Activated T-helper 2 cell treated with anti-CD3 and anti-CD28 coated beads, Interferon-gamma antibody, Interleukin-2, Interleukin-4, amounts not matched to agents 10 μg/mL and 5 μg/mL and 100 μg/mL, durations not matched to agents 14 hours and 24 hours and 36 hours (primary cell): Measurements from ENCODE around the gene C7orf57. TPM values are rescaled to one million over a fixed set of nuclear protein-coding genes. Genes with fewer than 3 reads are reported as not detected.

Source experiments
- DNase-seq: peaks from one replicate; pipeline ENCODE4 v3.0.0; 2021; ENCODE audit warnings: low spot score
- H3K27ac Mint-ChIP-seq: one replicate; pipeline ENCODE4 v1.8.0; 2021; ENCODE audit warnings: mixed read lengths
- H3K27me3 Mint-ChIP-seq: one replicate; pipeline ENCODE4 v1.8.0; 2021; ENCODE audit warnings: low read depth, mixed read lengths
- H3K36me3 Mint-ChIP-seq: one replicate; pipeline ENCODE4 v1.8.0; 2021; ENCODE audit warnings: low read depth, mixed read lengths
- H3K4me1 Mint-ChIP-seq: one replicate; pipeline ENCODE4 v1.8.0; 2021; ENCODE audit warnings: low read depth, mixed read lengths
- H3K4me3 Mint-ChIP-seq: one replicate; pipeline ENCODE4 v1.8.0; 2021; ENCODE audit warnings: low read depth, mild to moderate bottlenecking, moderate library complexity, mixed read lengths
- H3K9me3 Mint-ChIP-seq: one replicate; pipeline ENCODE4 v1.8.0; 2021; ENCODE audit warnings: mixed read lengths
- intact Hi-C: fragments of 100-400 bp; cut with micrococcal nuclease; formaldehyde crosslinking; loops from one replicate; pipeline ENCODE4 v1.15.1; 2023
- total RNA-seq: library from RNA; stranded (reverse); gene quantifications from 2 replicates; pipeline ENCODE4 v1.2.3, GENCODE V29; 2022

Gene C7orf57
- total RNA-seq, 1 donor from 2014 or later: 0.11 TPM

DNA sequence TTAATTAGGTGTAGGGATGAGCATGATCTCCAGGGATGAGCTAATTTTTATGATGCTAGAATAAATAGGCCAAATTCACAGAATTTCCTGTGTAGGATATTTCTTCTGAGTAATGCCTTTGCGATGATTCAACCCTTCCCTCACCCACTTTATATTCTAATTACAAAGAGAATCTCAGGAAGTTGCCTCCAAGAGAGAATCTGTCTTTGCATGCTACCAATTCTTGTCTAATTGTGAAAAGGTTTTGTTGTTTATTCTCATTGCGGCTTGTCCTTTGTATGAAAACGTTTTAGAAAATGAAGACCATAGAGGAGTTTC lies 6.3 kb downstream of the C7orf57 start:
- intact Hi-C loops: loop anchor here (2.0 kb wide), 1 partner anchor 49 kb away; no protein-coding TSS in a partner anchor
- Mint-ChIP-seq H3K4me1 (peaks cover 23% of the 10 kb centered on the region), H3K4me3 (no peak overlapping the region), H3K9me3 (no peaks in the 10 kb centered on the region), H3K27ac (peak overlapping the region; percentile 47), H3K36me3 (no peaks in the 10 kb centered on the region), H3K27me3 (peaks cover 22% of the 10 kb centered on the region)
- DNase-seq: no peak

- Mint-ChIP-seq H3K36me3 (no peaks in the 10 kb centered on the region), H3K27ac (peak overlapping the region; percentile 74), H3K4me3 (no peak overlapping the region), H3K9me3 (no peaks in the 10 kb centered on the region), H3K4me1 (peaks cover 25% of the 10 kb centered on the region), H3K27me3 (peaks cover 16% of the 10 kb centered on the region)
- intact Hi-C loops: no loop called here
- no peak for DNase-seq
Observed at GRCh38 chr7:48042216-48042615, 6.9 kb downstream of the C7orf57 start.

DNA sequence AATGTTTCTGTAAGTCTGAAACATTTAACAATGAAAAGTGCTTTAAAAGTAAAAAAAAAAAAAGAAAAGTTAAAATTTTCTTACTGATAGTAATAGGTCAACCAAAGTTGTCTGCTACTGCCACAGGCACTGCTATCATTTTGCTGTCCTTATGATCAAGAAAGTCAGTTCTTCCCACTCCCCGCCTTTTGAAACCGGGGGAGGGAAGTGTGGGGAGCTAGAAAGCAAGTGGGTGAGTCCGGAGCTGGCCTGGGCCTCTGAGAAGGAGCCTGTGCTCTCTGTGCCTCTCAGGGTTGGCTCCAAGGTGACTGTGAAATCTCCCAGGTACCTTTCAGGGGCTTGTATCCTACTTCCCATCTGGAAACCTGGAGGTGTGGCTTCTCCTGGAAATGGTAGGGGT lies 7.3 kb downstream of the C7orf57 start:
- Mint-ChIP-seq H3K36me3 (no peaks in the 10 kb centered on the region), H3K4me1 (peaks cover 25% of the 10 kb centered on the region), H3K9me3 (no peaks in the 10 kb centered on the region), H3K4me3 (no peak overlapping the region), H3K27me3 (peaks cover 12% of the 10 kb centered on the region), H3K27ac (no peak overlapping the region)
- DNase-seq: no peak
- intact Hi-C loops: no loop called here

DNA sequence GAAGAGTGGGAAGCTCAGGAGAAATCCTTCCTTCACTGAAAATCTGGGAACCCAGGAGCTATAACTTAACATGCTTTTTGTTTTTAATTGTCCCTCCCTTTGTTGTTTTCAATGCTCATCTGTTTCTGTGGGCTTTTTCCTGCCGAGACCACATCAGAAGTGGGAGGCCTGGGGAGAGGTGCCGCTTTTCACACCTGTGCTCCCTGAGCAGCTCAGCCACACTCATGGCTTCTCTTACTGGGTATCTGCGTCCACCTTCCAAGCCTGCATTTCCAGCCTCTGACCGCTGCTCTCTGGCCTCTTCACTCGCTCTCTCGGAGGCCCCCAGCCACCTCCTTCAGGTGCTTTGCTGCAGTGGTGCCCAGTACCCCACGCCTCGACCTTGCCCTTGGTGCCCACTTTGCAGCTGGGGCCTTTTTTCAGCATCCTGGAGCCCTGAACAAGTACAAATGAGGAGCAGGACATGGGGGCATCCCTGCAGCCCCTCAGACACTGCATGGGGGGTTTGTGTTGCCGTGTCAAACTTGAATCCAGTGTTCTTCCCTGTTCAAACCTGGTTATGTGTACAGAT lies 9.9 kb downstream of the C7orf57 start:
- DNase-seq: no peak
- H3K36me3 Mint-ChIP-seq: no peaks in the 10 kb centered on the region
- intact Hi-C loops: no loop called here
- no peak overlapping the region for H3K27ac Mint-ChIP-seq
- H3K4me3 Mint-ChIP-seq: no peak overlapping the region
- H3K4me1 Mint-ChIP-seq: peaks cover 25% of the 10 kb centered on the region
- peaks cover 1% of the 10 kb centered on the region for H3K27me3 Mint-ChIP-seq
- no peaks in the 10 kb centered on the region for H3K9me3 Mint-ChIP-seq

DNA sequence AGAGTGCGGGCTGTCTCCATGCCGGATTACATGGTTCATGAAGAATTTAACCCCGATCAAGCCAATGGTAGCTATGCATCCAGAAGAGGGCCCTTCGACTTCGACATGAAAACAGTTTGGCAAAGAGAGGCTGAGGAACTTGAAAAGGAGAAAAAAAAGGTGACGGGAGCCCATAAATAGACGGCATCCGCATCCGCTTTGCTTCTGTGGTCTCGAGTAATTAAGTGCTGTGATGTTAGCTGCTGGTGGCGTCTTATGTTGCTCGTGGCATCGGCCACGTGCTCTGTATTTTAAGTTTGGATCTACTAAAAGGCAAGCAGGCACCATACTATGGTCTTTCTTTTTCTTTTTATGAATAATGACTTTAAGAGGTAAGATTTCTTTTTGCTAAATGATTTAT lies 11.1 kb downstream of the C7orf57 start:
- DNase-seq: no peak
- intact Hi-C loops: no loop called here
- no peak overlapping the region for H3K27ac Mint-ChIP-seq

DNA sequence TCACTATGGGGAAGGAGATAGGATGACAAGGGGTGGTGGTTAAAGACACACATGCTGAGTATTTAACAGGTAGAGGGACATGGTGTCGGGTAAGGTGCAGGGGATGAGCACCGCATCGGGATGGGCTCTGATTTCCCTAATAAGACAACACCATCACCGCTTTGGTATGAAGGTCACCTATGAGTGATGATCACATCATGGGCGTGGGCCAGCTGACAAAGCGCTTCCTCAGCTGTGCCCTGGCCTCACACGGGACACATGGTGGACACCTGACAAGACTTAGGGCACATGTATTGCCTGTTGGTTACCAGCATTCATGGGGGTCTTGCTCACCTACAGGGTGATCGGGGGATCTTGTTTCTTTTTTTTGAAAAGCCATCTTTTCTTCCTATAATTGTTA lies 12.8 kb downstream of the C7orf57 start:
- no peak for DNase-seq
- Mint-ChIP-seq H3K27me3 (peaks cover 1% of the 10 kb centered on the region), H3K4me3 (no peak overlapping the region), H3K36me3 (no peaks in the 10 kb centered on the region), H3K27ac (no peak overlapping the region), H3K4me1 (peaks cover 13% of the 10 kb centered on the region), H3K9me3 (no peaks in the 10 kb centered on the region)
- intact Hi-C loops: no loop called here

More for the DNA sequence above, 11.1 kb downstream of the C7orf57 start:
- Mint-ChIP-seq H3K4me1 (peaks cover 19% of the 10 kb centered on the region), H3K27me3 (peaks cover 1% of the 10 kb centered on the region), H3K36me3 (no peaks in the 10 kb centered on the region), H3K4me3 (no peak overlapping the region), H3K9me3 (no peaks in the 10 kb centered on the region)

- intact Hi-C loops: no loop called here
- Mint-ChIP-seq H3K4me1 (peaks cover 14% of the 10 kb centered on the region), H3K27ac (no peak overlapping the region), H3K36me3 (no peaks in the 10 kb centered on the region), H3K27me3 (peaks cover 1% of the 10 kb centered on the region), H3K9me3 (no peaks in the 10 kb centered on the region), H3K4me3 (no peak overlapping the region)
- no peak for DNase-seq
Observed at GRCh38 chr7:48049850-48050249, 14.5 kb downstream of the C7orf57 start.

DNA sequence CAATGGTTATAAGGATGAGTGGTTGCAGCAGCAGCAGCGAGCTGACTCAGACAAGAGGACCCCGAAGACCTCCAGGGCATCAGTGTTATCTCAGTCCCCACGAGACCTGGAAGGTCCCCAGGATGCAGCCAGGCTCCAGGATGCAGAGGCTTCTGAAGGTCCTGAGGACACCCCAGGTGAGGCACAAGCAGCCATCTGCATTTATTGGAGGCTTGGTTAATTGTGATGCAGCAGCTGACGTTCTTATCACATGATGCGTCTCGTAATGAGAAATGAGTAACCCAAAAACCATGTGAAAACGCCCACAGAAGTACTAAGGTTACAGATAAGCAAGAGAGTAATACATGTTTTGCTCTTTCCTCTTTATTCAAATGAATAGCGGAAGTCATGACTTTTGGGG lies 17.4 kb downstream of the C7orf57 start:
- Mint-ChIP-seq H3K27me3 (peaks cover 2% of the 10 kb centered on the region), H3K4me1 (peaks cover 11% of the 10 kb centered on the region), H3K27ac (no peak overlapping the region), H3K9me3 (peaks cover 9% of the 10 kb centered on the region), H3K4me3 (no peak overlapping the region), H3K36me3 (no peaks in the 10 kb centered on the region)
- DNase-seq: no peak
- intact Hi-C loops: loop anchor here (1.0 to 2.0 kb wide), 2 partner anchors 18 to 33 kb away; partner anchors contain the start of gene C7orf57

- H3K4me1 Mint-ChIP-seq: peaks cover 11% of the 10 kb centered on the region
- intact Hi-C loops: loop anchor here (1.0 to 2.0 kb wide), 2 partner anchors 19 to 32 kb away; partner anchors contain the start of gene C7orf57
- H3K9me3 Mint-ChIP-seq: peaks cover 9% of the 10 kb centered on the region
- H3K27me3 Mint-ChIP-seq: peaks cover 2% of the 10 kb centered on the region
- no peak overlapping the region for H3K27ac Mint-ChIP-seq
- H3K4me3 Mint-ChIP-seq: no peak overlapping the region
- no peak for DNase-seq
- no peaks in the 10 kb centered on the region for H3K36me3 Mint-ChIP-seq
Observed at GRCh38 chr7:48053736-48054135, 18.4 kb downstream of the C7orf57 start.

GRCh38 chr7:48058990-48059389 lies 23.6 kb downstream of the C7orf57 start:
- H3K4me1 Mint-ChIP-seq: no peaks in the 10 kb centered on the region
- intact Hi-C loops: no loop called here
- peaks cover 20% of the 10 kb centered on the region for H3K9me3 Mint-ChIP-seq
- H3K36me3 Mint-ChIP-seq: no peaks in the 10 kb centered on the region
- DNase-seq: no peak
- H3K27me3 Mint-ChIP-seq: peaks cover 16% of the 10 kb centered on the region
- H3K4me3 Mint-ChIP-seq: no peak overlapping the region
- H3K27ac Mint-ChIP-seq: no peak overlapping the region

DNA sequence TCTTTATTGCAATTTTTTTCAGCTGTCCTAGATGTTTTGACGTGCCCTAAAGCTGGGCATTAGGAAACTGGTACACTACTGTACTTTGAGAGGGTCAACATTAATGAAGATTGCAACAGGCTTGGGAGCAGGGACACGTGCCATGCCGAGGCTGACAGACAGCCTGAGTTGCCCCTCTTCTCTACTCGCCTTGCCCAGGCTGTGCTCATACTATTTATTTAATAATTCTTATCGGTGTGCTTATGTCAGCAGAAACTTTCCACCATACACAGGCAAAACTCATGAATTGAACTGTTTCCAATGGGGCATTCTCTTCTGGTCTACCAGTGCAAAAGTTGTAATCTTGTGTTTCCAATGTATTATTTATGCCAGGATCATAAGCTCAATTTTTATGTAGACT lies 24.4 kb downstream of the C7orf57 start:
- intact Hi-C loops: no loop called here
- peaks cover 16% of the 10 kb centered on the region for H3K27me3 Mint-ChIP-seq
- H3K4me3 Mint-ChIP-seq: no peak overlapping the region
- peaks cover 2% of the 10 kb centered on the region for H3K36me3 Mint-ChIP-seq
- DNase-seq: no peak
- H3K27ac Mint-ChIP-seq: no peak overlapping the region
- peaks cover 25% of the 10 kb centered on the region for H3K9me3 Mint-ChIP-seq
- H3K4me1 Mint-ChIP-seq: no peaks in the 10 kb centered on the region

DNA sequence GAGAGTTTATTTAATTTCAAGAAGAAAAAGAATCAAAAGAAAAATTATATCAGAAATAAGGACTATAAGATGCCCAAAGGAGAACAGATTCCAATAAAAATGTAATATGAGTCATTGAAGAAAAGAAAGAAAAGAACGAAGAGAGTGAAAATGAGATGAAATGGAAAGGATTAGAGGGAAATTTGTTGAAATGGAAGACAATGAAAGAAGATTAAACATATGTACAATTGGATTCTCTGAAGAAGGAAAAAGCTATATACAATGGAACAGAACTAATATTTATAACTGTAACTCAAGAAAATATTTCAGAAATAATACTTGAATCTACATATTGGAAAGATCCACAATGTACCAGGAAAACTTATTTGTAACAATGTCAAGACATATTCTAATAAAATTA lies 28.6 kb downstream of the C7orf57 start:
- H3K9me3 Mint-ChIP-seq: peaks cover 16% of the 10 kb centered on the region
- peaks cover 2% of the 10 kb centered on the region for H3K36me3 Mint-ChIP-seq
- H3K4me1 Mint-ChIP-seq: peaks cover 3% of the 10 kb centered on the region
- no peak for DNase-seq
- H3K4me3 Mint-ChIP-seq: no peak overlapping the region
- H3K27ac Mint-ChIP-seq: no peak overlapping the region
- intact Hi-C loops: no loop called here
- peaks cover 16% of the 10 kb centered on the region for H3K27me3 Mint-ChIP-seq

GRCh38 chr7:48067475-48067874 lies 32.1 kb downstream of the C7orf57 start:
- Mint-ChIP-seq H3K9me3 (peaks cover 24% of the 10 kb centered on the region), H3K27ac (no peak overlapping the region), H3K4me1 (peaks cover 3% of the 10 kb centered on the region), H3K36me3 (peaks cover 5% of the 10 kb centered on the region), H3K27me3 (peaks cover 10% of the 10 kb centered on the region), H3K4me3 (no peak overlapping the region)
- intact Hi-C loops: no loop called here
- no peak for DNase-seq

DNA sequence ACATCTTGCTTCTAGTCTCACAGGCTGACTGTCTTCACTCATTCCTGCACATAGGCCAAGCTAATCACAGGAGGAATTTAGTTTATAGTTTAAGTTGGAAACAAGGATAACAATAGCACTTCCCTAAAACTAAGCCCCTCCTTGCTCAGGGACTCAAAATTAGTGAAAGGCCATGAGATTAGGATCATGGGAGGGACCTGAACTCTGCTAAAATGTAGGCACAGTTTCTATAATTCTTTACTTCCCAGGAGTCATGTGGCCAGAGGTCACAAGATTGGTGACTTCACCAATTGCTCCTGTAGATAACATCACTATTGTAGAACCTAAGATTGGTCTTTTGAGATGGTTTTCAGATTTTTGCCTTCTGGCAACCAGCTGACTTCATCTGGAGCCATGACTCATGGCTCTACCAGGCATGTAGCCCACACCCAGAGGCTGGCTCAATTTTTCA lies 38.9 kb downstream of the C7orf57 start:
- Mint-ChIP-seq H3K4me1 (peaks cover 20% of the 10 kb centered on the region), H3K36me3 (peaks cover 3% of the 10 kb centered on the region), H3K4me3 (no peak overlapping the region), H3K27me3 (no peaks in the 10 kb centered on the region), H3K9me3 (peaks cover 12% of the 10 kb centered on the region), H3K27ac (peak overlapping the region; percentile 18)
- DNase-seq: no peak
- intact Hi-C loops: loop anchor here (2.0 kb wide), 1 partner anchor 15 kb away; the partner anchor contains the start of gene UPP1
